GM12878 (cell line): Measurements from ENCODE around the gene NACC1.

Source experiments
- CTCF ChIP-seq, 3 experiments: IDR thresholded peaks in 2 of 3; conservative IDR thresholded peaks in 1 of 3; 2 replicates each; pipeline ENCODE4 v1.5.1; 2011; ENCODE audit warnings: low read depth in 3 of 3, low read length in 3 of 3, mild to moderate bottlenecking in 3 of 3, control low read depth in 2 of 3, moderate library complexity in 2 of 3, inconsistent platforms in 1 of 3, mixed read lengths in 1 of 3; ENCODE audit not compliant: control insufficient read depth in 2 of 3, insufficient read depth in 1 of 3; ENCODE audit errors: extremely low read depth in 1 of 3
- EZH2 ChIP-seq: IDR thresholded peaks from 2 replicates; pipeline ENCODE4 v1.6.1; 2012; ENCODE audit warnings: low read depth, mild to moderate bottlenecking, control low read depth, inconsistent platforms, low read length, borderline replicate concordance; ENCODE audit not compliant: control insufficient read depth
- HDGF ChIP-seq: fragments of 450-650 bp; IDR thresholded peaks from 2 replicates; pipeline ENCODE4 v1.6.1; 2016; ENCODE audit warnings: antibody characterized with exemption
- POLR2AphosphoS5 ChIP-seq: IDR thresholded peaks from 2 replicates; pipeline ENCODE4 v1.6.1; 2011; ENCODE audit warnings: mild to moderate bottlenecking, low read length, inconsistent platforms
- USF1 ChIP-seq: IDR thresholded peaks from 2 replicates; pipeline ENCODE4 v1.6.1; 2011; ENCODE audit warnings: borderline replicate concordance, low read depth, mild to moderate bottlenecking, moderate library complexity, mixed read lengths, low read length; ENCODE audit not compliant: insufficient read depth; ENCODE audit errors: extremely low read length

GRCh38 chr19:13127811-13128575, 9.9 kb downstream of the NACC1 start:
- TF ChIP-seq USF1: no peak
- TF ChIP-seq POLR2AphosphoS5: no peak
- TF ChIP-seq EZH2: no peak
- no peak for TF ChIP-seq HDGF
- no peak for TF ChIP-seq CTCF (IDR thresholded peaks at IDR 0.05 in 2 of 3, conservative IDR thresholded peaks at IDR 0.05 in 1 of 3; ENCODE audit: control insufficient read depth in 2 of 3, extremely low read depth in 1 of 3, insufficient read depth in 1 of 3, low read depth in 3 of 3, low read length in 3 of 3)
